GM23338 (cell line): ENCODE results near the gene MAGEA9B. TPM values are rescaled to one million over a fixed set of nuclear protein-coding genes. Genes with fewer than 3 reads are reported as not detected.

Experiments
- ATAC-seq: fragments of 200-7000 bp; cut with Tn5 transposase; 3 replicates; pipeline ENCODE4 v1.9.1; 2020
- DNase-seq: peaks from one replicate; pipeline ENCODE4 v3.0.0-alpha.2; 2015; ENCODE audit warnings: low spot score
- H2AFZ ChIP-seq: fragments of 200-600 bp; sonication (generic); 2 replicates; pipeline ENCODE4 v1.8.0; 2016; ENCODE audit warnings: antibody characterized with exemption, mild to moderate bottlenecking, moderate library complexity
- H3F3A ChIP-seq: fragments of 200-600 bp; sonication (generic); replicated peaks from 2 replicates; pipeline ENCODE4 v1.8.0; 2017; ENCODE audit warnings: antibody characterized with exemption, mixed run types, low read depth
- H3K27ac ChIP-seq: fragments of 200-600 bp; sonication (generic); 2 replicates; pipeline ENCODE4 v1.6.1; 2016; ENCODE audit warnings: low read depth
- H3K27me3 ChIP-seq: fragments of 200-600 bp; sonication (generic); 2 replicates; pipeline ENCODE4 v1.8.0; 2016; ENCODE audit warnings: mild to moderate bottlenecking, mixed run types, moderate library complexity; ENCODE audit not compliant: insufficient read depth
- H3K36me3 ChIP-seq: fragments of 200-600 bp; sonication (generic); 2 replicates; pipeline ENCODE4 v1.8.0; 2016; ENCODE audit warnings: mild to moderate bottlenecking; ENCODE audit not compliant: insufficient read depth
- H3K4me1 ChIP-seq: fragments of 200-600 bp; sonication (generic); 2 replicates; pipeline ENCODE4 v1.8.0; 2016; ENCODE audit warnings: mild to moderate bottlenecking, moderate library complexity; ENCODE audit not compliant: insufficient read depth
- H3K4me2 ChIP-seq: fragments of 200-600 bp; sonication (generic); 2 replicates; pipeline ENCODE4 v1.7.1; 2017; ENCODE audit warnings: mixed run types
- H3K4me3 ChIP-seq: fragments of 200-600 bp; sonication (generic); 2 replicates; pipeline ENCODE4 v1.6.1; 2016; ENCODE audit warnings: mixed run types
- H3K79me2 ChIP-seq: fragments of 200-600 bp; sonication (generic); replicated peaks from 2 replicates; pipeline ENCODE4 v1.8.0; 2017; ENCODE audit warnings: mild to moderate bottlenecking; ENCODE audit not compliant: insufficient read depth
- H3K9me2 ChIP-seq: fragments of 200-600 bp; sonication (generic); 2 replicates; pipeline ENCODE4 v1.8.0; 2017; ENCODE audit not compliant: insufficient read depth
- H4K20me1 ChIP-seq: fragments of 200-600 bp; sonication (generic); replicated peaks from 2 replicates; pipeline ENCODE4 v1.8.0; 2017; ENCODE audit warnings: mild to moderate bottlenecking; ENCODE audit not compliant: insufficient read depth
- H3K27ac Mint-ChIP-seq: 2 replicates; pipeline ENCODE4 v1.8.0; 2020; ENCODE audit warnings: inconsistent platforms, mild to moderate bottlenecking, moderate library complexity, mixed read lengths
- H3K27me3 Mint-ChIP-seq: 3 replicates; pipeline ENCODE4 v1.8.0; 2022; ENCODE audit warnings: low read depth, mild to moderate bottlenecking, moderate library complexity, mixed read lengths, inconsistent platforms; ENCODE audit not compliant: insufficient read depth, poor library complexity
- H3K36me3 Mint-ChIP-seq: 3 replicates; pipeline ENCODE4 v1.8.0; 2021; ENCODE audit warnings: low read depth, mild to moderate bottlenecking, inconsistent platforms, moderate library complexity, mixed read lengths
- H3K4me1 Mint-ChIP-seq: 3 replicates; pipeline ENCODE4 v1.8.0; 2020; ENCODE audit warnings: mild to moderate bottlenecking, inconsistent platforms, mixed read lengths
- H3K4me3 Mint-ChIP-seq: 3 replicates; pipeline ENCODE4 v1.8.0; 2021; ENCODE audit warnings: moderate library complexity, mild to moderate bottlenecking, inconsistent platforms, mixed read lengths
- H3K9me3 Mint-ChIP-seq: 3 replicates; pipeline ENCODE4 v1.8.0; 2020; ENCODE audit warnings: moderate library complexity, mild to moderate bottlenecking, inconsistent platforms, mixed read lengths
- EZH2 ChIP-seq: fragments of 200-600 bp; sonication (generic); IDR thresholded peaks from one replicate; pipeline ENCODE4 v1.8.0; 2017; ENCODE audit warnings: antibody characterized with exemption, mild to moderate bottlenecking, low read depth; ENCODE audit not compliant: unreplicated experiment
- JUNB ChIP-seq: IDR thresholded peaks from one replicate; pipeline ENCODE4 v1.6.1; 2016; ENCODE audit warnings: antibody characterized with exemption; ENCODE audit not compliant: unreplicated experiment
- POLR2AphosphoS5 ChIP-seq: IDR thresholded peaks from 2 replicates; pipeline ENCODE4 v1.6.1; 2016; ENCODE audit warnings: antibody characterized with exemption, low read depth
- ZNF114 ChIP-seq: fragments of 250-450 bp; sonication (Bioruptor Pico); IDR thresholded peaks from 2 replicates; pipeline ENCODE4 v1.5.0; 2020; ENCODE audit warnings: mild to moderate bottlenecking, moderate library complexity
- ZNF462 ChIP-seq: fragments of 250-450 bp; sonication (Bioruptor Pico); IDR thresholded peaks from 2 replicates; pipeline ENCODE4 v1.5.0; 2020; ENCODE audit warnings: mild to moderate bottlenecking, moderate library complexity
- polyA plus RNA-seq: library from polyadenylated mRNA; unstranded; fragments of >200 nt; fragmentation: Nextera tagmentation; extraction: Ambion mirVana; gene quantifications from 2 replicates; pipeline ENCODE4 v1.2.1, GENCODE V29; 2016
- total RNA-seq: library from RNA; depleted of rRNA; stranded (reverse); fragments of >200 nt; shearing (Covaris generic); gene quantifications from 2 replicates; pipeline ENCODE4 v1.2.3, GENCODE V29; 2014
- TF ChIP-seq, protein P1 (sequence below): IDR thresholded peaks from one replicate; pipeline ENCODE4 v1.6.1; 2018; ENCODE audit warnings: antibody characterized with exemption; ENCODE audit not compliant: unreplicated experiment

Gene MAGEA9B
- total and polyA plus RNA-seq, 2 experiments from 2014 or later, result 0.52 TPM; not detected in 1

- TF ChIP-seq, protein P1, sequence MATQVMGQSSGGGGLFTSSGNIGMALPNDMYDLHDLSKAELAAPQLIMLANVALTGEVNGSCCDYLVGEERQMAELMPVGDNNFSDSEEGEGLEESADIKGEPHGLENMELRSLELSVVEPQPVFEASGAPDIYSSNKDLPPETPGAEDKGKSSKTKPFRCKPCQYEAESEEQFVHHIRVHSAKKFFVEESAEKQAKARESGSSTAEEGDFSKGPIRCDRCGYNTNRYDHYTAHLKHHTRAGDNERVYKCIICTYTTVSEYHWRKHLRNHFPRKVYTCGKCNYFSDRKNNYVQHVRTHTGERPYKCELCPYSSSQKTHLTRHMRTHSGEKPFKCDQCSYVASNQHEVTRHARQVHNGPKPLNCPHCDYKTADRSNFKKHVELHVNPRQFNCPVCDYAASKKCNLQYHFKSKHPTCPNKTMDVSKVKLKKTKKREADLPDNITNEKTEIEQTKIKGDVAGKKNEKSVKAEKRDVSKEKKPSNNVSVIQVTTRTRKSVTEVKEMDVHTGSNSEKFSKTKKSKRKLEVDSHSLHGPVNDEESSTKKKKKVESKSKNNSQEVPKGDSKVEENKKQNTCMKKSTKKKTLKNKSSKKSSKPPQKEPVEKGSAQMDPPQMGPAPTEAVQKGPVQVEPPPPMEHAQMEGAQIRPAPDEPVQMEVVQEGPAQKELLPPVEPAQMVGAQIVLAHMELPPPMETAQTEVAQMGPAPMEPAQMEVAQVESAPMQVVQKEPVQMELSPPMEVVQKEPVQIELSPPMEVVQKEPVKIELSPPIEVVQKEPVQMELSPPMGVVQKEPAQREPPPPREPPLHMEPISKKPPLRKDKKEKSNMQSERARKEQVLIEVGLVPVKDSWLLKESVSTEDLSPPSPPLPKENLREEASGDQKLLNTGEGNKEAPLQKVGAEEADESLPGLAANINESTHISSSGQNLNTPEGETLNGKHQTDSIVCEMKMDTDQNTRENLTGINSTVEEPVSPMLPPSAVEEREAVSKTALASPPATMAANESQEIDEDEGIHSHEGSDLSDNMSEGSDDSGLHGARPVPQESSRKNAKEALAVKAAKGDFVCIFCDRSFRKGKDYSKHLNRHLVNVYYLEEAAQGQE, result no peak
- TF ChIP-seq POLR2AphosphoS5 (no peak), JUNB (no peak), ZNF114 (CRISPR knock-in tag) (no peak)
These were observed 46.3 kb upstream of the MAGEA9B start (continued) for GRCh38 chrX:149633511-149633910.

- Mint-ChIP-seq H3K9me3 (no peaks in the 10 kb centered on the region; the same call in 1 of the 3 replicates), H3K4me1 (peaks cover 25% of the 10 kb centered on the region), H3K4me3 (peak within 1 kb of the TSS; percentile 94), H3K27ac (no peak within 1 kb of the TSS), H3K36me3 (no peaks in the 10 kb centered on the region), H3K27me3 (peaks cover 10% of the 10 kb centered on the region)
- Histone ChIP-seq H2AFZ (no peak within 1 kb of the TSS), H3K4me2 (peak within 1 kb of the TSS; percentile 86), H3K27ac (no peak within 1 kb of the TSS), H3K4me1 (0 out of 2 replicates have a peak, but pooled peaks cover 8% of the 10 kb centered on the region), H4K20me1 (0 out of 2 replicates have a peak, but pooled peaks cover 3% of the 10 kb centered on the region), H3K9me2 (no peaks in the 10 kb centered on the region), H3K36me3 (no peaks in the 10 kb centered on the region), H3K27me3 (peaks cover 11% of the 10 kb centered on the region), H3K79me2 (peaks cover 33% of the 10 kb centered on the region), H3F3A (no peaks in the 10 kb centered on the region), H3K4me3 (peak within 1 kb of the TSS; percentile 65)
- TF ChIP-seq POLR2AphosphoS5 (peak; percentile 56), EZH2 (no peak)
- DNase-seq, result peak; percentile 79
- peak; percentile 81 for ATAC-seq
These were observed 44.2 kb upstream of the MAGEA9B start, which contains the start of gene TMEM185A for GRCh38 chrX:149631234-149632165. TMEM185A (minus strand) TSS chrX:149631792; CDS start chrX:149631580, 212 bp downstream.

GRCh38 chrX:149630681-149631233 is 43.5 kb upstream of the MAGEA9B start:
- H3K9me3 Mint-ChIP-seq, result no peaks in the 10 kb centered on the region; the same call in 2 of the 3 replicates
- no peaks in the 10 kb centered on the region for H3K36me3 Mint-ChIP-seq
- H3K27me3 Mint-ChIP-seq, result peaks cover 10% of the 10 kb centered on the region
- no peak overlapping the region for H3K27ac ChIP-seq
- H4K20me1 ChIP-seq, result 0 out of 2 replicates have a peak, but pooled peaks cover 3% of the 10 kb centered on the region
- H3K4me3 Mint-ChIP-seq, result peak overlapping the region; percentile 94
- H3F3A ChIP-seq, result no peaks in the 10 kb centered on the region
- H3K4me1 ChIP-seq, result peaks cover 11% of the 10 kb centered on the region; the same call in 1 of the 2 replicates
- H3K36me3 ChIP-seq, result no peaks in the 10 kb centered on the region
- peaks cover 40% of the 10 kb centered on the region for H3K79me2 ChIP-seq
- H2AFZ ChIP-seq, result no peak overlapping the region
- ATAC-seq, result peak; percentile 40
- H3K4me3 ChIP-seq, result peak overlapping the region; percentile 65
- peaks cover 11% of the 10 kb centered on the region for H3K27me3 ChIP-seq
- H3K4me1 Mint-ChIP-seq, result peaks cover 31% of the 10 kb centered on the region
- peak overlapping the region; percentile 86 for H3K4me2 ChIP-seq
- H3K9me2 ChIP-seq, result no peaks in the 10 kb centered on the region
- H3K27ac Mint-ChIP-seq, result no peak overlapping the region
- no peak for DNase-seq
- no peak for TF ChIP-seq ZNF462 (CRISPR knock-in tag)
